GM18951 (cell line): ENCODE measurements around the gene GRK6.
A peak's percentile ranks its signal among the peaks of the same experiment; 100 is the strongest.

Experiments used
- POLR2A ChIP-seq: IDR thresholded peaks from 4 replicates; pipeline ENCODE4 v1.6.1; 2011; ENCODE audit warnings: mild to moderate bottlenecking; ENCODE audit not compliant: insufficient read length, insufficient read depth; ENCODE audit errors: extremely low read depth
- in situ Hi-C: fragments of 300-500 bp; cut with MboI; formaldehyde crosslinking; loops from one replicate; pipeline ENCODE4 v1.12.0; 2022; ENCODE audit warnings: low sequenced_read_pairs, mixed read lengths, inconsistent platforms; ENCODE audit not compliant: unreplicated experiment

GRK6 gene

DNA sequence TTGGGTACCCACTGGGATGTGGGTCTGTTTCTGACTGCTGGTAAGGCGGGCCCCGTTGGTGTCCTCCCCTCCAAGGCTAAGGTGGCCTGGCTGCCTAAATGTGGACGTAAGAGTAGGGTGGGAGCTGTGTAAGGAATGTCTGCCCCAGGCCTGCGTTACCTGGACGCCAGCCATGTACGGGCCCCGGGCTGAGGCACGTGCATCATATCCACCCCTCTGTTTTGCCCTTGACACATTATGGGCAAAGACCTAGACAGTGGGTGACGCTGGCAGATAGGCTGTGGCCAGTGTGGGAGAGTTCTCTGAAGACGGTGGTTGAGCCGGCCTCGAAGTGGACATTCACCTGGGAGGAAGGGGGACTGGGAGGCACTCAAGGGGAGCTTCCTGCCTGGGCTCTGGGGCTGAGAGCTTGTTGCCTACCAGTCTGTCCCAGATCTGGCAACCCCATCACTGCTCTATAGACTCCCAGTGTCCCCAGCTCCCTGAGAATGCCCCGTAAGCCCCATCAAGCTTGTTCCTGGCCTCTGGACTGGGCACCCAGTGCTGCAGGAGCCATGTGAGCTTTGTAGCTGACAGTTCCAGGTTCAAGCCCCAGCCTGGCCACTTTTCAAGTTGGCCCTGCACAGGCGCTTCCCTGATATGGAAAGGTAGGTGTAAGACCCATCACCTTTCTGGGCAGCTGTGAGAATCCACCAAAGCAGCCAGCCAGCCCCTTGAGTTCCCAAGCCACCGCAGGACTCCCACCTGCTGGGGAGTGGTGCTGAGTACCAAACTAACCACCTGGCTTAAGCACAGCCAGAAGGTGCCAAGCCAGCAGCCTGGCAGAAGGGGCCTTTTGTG is 16.9 kb downstream of the GRK6 start:
- peak; percentile 11 for TF ChIP-seq POLR2A
- in situ Hi-C loops: no loop called here

DNA sequence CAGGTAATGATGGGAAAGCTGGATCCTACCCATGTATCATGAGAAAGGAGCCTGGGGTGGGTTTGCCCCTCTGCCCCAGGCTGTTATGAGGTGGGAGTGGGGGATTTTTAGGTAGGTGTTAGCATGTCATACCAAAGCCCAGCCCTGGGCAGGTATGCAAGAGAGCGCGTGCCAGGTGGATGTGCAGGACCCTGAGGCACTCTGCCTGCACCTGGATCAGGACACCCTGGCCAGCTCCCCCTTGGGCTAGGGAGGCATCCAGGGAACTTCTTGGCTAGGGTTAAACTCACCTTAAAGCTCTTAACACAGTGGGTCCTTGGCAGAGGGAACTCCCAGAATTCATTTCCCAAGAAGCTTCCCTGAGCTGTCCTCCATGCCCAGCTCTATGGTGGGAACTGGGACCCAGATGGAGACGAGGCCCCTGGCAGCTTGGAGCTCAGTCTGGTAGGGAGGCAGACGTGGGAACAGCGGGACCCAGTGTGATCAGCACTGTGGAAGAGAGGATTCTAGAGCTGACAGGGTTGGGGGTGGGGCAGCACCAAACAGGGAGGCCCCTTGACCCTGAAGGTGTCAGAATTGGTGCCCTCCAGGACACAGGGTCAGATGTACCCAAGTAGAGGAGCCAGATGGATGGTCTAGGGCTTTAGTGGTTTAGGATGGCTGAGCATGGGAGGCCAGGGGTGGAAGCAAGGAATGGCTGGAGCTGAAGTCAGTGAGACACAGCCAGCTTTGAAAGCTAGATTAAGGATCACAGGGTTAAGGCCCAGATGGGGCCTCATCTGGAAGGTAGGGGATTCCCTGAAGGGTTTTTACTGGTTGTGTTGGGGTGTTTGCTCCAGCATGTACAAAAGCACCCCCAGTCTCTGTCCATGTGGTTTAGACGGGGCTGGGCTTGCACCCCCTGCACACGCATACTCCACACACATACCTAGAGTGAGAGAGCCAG is 17.9 kb downstream of the GRK6 start:
- TF ChIP-seq POLR2A: peak; percentile 24
- in situ Hi-C loops: no loop called here

DNA sequence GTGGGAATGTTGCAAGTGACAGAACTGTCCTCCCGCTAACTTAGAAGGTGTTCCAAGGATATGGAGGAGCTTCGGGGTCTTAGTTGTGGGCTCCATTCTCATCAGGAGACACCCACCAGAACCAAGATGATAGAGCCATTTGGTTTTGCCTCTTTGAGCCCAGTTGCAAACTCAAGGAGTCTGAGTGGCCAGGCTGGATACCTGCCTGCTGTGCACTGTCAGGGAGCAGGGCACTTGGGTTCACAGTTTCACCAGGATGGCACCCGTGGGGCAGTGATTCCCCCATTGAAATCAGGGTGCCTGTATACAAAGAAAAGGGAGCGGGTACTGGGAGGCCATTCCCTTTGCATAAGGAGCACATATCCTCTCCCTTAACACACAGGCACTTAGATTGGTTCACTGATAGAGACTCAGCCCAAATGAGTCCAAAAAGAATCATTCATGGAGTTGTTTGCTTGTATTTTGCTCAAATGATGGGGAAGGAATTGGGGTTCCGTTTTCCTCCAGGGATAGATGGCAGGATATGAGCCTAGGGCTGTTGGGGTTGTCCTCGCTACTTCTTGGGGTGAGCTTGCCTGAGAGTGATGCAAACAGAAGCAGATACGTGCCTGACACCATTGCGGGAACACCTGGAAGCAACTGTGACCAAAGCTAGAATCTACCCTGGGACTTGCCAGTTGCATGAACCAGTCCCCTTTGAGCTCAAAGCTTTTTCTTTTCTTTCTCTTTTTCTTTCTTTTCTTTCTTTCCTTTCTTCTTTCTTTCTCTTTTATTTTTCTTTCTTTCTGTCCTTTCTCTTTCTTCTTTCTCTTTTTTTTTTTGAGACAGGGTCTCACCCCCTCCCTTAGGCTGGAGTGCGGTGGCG is 18.8 kb downstream of the GRK6 start:
- in situ Hi-C loops: no loop called here
- TF ChIP-seq POLR2A: no peak

DNA sequence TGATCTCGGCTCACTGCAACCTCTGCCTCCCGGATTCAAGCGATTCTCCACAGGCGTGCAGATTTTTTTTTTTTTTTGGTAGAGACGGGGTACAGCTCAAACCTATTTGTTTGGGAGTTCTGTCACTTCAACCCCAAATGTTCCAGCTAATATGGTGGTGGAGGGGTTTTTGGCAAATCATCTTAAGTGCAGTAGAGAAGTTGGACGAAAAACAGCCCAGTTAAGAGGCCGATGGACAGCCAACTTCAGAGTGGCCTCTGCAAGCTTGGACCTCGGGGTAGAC is 19.4 kb downstream of the GRK6 start:
- in situ Hi-C loops: no loop called here
- no peak for TF ChIP-seq POLR2A

DNA sequence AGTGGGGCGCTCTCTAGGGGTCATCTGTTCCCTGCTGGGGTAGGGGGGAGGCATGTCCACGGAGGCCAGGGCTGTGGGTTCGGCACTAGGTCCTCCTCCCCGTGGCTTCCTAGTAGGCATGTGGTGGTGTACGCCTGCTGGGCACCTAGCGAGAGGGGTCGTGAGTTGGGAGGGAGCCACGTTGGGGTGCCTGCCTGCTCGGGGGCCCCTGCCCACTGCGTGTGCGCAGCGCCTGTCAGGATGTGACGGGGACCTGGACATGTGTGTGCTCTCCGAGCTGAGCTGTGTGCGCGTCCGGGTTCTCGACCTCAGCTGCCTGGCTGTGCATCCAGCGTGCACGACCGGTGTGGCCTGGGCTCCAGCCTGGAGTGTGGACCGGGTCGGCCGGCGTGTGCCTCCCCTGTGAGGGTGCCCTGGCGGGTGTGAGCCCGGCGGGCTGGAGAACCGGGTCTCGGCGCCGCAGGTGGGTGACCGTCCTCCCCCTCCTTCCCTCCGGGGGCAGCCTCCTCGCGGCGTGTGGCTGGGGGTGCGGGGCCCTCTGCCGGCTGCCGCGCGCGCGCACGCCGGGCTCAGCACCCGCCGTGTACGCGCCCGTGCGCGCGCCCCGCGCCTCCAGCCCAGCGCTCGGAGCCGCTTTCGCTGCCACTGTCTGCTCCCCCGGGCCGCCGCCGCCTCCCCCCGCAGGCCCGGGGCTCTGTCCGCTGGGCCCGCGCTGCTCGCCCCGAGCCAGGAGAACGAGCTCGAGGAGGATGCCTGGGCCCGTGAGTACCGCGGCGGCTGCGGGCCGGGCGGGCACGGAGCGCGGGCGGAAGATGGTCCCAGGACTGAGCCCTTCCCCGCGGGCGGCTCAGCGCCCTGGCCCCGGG is 20.0 kb downstream of the GRK6 start, which contains the start of gene PRR7:
PRR7 (plus strand) TSS at position 615 of the 866 bp plus-strand sequence. CDS start 8,254 bp downstream, outside the sequence.
- peak; percentile 64 for TF ChIP-seq POLR2A
- in situ Hi-C loops: no loop called here

DNA sequence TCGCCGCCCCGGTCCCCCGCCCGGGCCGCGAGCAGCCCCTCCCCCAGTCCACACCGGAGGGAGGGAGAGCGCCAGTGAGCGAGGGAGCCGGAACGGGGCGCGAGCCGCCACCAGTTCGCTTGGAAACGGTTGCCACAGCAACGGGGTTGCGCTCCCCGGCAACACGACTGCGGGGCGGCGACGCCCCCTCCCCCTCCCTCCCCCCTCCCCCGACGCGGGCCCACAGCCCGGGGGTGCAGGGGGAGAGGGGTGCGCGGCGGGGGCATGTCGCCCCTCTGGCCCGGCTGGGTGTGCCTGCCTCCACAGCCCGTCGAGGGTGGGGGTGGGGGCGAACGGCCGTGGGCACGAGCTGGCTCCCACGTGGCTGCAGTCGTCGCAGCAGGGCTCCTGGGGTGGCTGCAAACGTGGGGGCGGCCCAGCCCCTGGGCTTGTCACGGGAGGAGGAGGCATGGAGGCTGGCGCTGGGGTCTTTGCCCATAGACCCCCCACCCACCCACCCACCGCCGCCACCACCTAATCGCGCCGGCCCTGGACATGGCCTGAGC is 20.7 kb downstream of the GRK6 start:
- in situ Hi-C loops: no loop called here
- TF ChIP-seq POLR2A: no peak

DNA sequence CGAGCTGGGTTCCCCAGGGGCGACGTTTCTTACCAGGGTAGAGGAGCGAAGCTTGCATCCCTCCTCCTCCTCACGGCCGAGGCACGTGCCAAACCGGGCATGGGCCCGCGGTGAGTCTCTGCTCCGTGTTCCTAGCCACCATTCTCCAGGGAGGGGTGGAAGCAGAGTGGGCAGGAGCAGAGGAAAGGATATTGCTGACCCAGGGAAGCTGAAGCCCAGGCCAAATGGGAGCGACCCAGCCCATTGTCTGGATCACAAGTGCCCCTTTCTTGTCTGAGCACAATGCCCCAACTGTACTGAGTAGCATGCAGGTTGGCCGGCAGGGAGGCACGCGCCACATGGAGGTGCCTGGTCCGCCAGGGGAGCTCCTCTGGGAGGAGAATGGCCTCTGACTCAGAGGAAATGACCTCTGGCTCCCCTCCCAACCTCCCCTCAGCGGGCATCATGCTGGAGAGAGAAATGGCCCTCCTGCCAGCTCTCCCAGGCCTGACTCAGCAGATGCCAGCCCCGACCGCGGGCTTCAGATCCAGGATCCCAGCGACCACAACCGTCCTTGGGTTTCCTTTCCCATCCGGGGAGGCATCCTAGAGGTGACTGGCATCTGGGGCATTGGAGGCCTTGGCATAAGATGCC is 21.3 kb downstream of the GRK6 start:
- peak; percentile 17 for TF ChIP-seq POLR2A
- in situ Hi-C loops: no loop called here

DNA sequence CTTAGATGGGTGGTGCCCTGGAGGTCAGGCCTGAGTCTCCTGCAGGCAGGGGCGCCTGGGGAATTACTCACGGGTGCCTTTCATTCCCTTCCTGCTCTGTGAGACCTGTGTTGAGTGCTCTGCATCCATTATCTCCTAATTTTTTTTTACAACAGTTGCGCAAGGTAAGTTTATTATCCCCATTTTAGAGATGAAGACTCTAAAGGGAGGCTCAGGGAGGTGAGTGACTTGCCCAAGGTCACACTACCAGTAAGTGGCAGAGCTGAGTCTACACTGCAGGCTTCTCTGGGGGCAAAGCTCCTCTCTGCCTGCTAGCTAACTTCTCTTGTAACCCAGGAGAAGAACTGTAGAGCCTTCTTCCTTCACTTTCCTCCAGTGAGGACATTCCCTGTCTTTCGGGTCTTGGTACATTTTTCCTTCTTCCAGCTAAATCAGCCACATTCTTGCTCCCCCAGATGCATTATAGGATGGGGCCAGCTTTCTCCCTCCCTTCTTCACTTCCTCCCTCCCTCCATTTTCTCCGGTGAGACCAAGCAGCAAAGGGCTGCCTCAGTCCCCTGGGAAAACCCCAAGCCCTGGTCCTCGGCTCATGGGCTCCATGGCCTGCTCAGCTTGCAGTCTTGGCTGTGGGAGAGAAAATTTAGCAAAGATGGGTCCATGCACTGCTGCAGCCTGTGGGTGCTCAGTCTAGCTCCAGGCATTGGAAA is 21.9 kb downstream of the GRK6 start:
- TF ChIP-seq POLR2A: no peak
- in situ Hi-C loops: no loop called here

DNA sequence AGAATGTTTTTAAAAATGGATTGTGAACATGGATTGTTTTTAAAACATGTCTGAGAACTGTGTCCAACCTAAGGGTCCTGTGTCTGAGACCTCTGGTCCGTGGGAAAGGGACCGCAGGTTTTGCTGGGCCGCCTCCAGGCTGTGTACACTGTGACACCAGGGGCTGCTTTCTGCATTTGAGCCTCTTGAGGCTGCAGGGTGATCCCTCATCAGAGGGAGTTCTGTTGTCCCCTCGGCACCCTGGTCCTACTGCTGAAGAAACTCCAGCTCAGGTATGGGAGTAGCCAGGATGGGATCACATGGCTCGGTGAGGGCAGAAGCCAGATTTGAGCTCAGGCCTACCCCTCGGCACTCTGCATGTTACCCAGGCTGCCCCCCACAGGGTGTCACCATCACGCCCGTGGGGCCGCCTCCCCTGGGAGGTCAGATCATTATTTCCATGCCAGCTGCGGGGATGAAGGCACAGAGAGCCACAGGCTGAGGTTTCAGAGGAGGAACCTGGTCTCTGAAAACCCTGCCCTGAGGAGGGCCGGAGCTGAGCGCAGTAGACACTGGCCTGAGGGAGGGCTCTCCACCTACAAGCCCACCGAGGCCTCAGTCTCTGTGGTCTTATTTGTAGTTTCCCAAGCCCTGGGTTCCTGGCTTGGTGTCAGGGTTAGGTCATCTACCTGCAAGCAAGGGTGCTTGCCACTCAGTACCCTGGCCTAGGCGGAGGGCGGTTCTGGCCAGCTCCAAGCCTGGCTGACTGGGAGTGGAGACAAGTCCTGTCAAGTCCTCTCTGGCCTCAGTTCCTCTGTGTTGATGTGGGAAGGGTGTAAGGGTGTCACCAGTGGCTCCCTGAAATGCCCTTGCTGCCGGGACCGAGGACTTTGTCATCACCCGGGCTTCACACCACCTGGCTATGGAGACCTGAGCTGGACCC is 22.9 kb downstream of the GRK6 start:
- in situ Hi-C loops: loop anchor here (5.0 kb wide), 1 partner anchor 42 kb away; the partner anchor contains the start of gene F12

DNA sequence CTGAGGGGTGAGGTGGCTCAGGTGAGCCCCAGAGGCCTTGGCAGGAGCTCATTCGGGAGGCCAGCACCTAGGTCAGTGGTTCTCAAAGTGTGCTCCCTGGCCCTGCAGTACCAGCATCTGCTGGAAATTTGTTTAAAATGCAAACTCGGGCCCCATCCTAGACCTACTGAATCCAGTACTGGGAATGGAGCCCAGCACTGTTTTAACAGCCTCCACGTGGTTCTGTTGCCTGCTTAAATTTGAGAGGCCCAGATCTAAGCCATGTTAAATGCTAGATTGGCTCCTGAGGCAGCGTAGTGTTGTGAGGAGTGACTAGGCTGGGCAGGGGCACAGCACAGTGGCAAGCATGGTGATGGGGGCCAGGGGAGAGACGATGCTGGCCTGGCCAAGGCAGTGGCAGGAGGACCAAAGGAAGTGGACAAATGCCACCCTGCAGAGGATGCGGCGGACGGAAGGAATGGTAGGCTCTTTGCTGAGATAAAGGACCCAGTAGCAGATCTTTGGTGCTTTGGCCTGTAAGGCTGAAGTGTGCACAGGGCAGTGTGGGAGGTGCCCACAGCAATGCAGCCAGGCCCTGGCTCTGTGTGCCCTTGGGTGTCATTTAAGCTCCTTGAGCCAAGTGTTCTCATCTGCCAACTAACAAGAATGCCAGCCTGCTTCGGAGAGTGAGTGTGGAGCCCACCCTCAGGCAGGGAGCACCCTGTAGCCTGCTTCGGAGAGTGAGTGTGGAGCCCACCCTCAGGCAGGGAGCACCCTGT is 24.4 kb downstream of the GRK6 start:
- in situ Hi-C loops: loop anchor here (5.0 kb wide), 1 partner anchor 44 kb away; the partner anchor contains the start of gene F12
- no peak for TF ChIP-seq POLR2A

More for the DNA sequence above, 22.9 kb downstream of the GRK6 start:
- no peak for TF ChIP-seq POLR2A
